NT2/D1 (cell line): ENCODE results near the gene ITGAE.

Experiments used
- DNase-seq: peaks from one replicate; pipeline ENCODE4 v3.0.0-alpha.2; 2011; ENCODE audit warnings: low read depth, low spot score
- H3K27me3 ChIP-seq: 2 replicates; pipeline ENCODE4 v1.6.0; 2011; ENCODE audit warnings: mild to moderate bottlenecking; ENCODE audit not compliant: insufficient read length, insufficient read depth
- H3K36me3 ChIP-seq: 2 replicates; pipeline ENCODE4 v1.6.1; 2011; ENCODE audit warnings: mild to moderate bottlenecking, low read length, mixed read lengths; ENCODE audit not compliant: insufficient read depth, insufficient read length
- H3K4me1 ChIP-seq: 2 replicates; pipeline ENCODE4 v1.5.1; 2011; ENCODE audit not compliant: insufficient read depth, insufficient read length
- H3K4me3 ChIP-seq: 2 replicates; pipeline ENCODE4 v1.5.1; 2011; ENCODE audit warnings: low read depth; ENCODE audit not compliant: insufficient read length
- H3K9ac ChIP-seq: 2 replicates; pipeline ENCODE4 v1.6.0; 2011; ENCODE audit warnings: low read depth; ENCODE audit not compliant: insufficient read length
- H3K9me3 ChIP-seq: 2 replicates; pipeline ENCODE4 v1.5.1; 2011; ENCODE audit warnings: mild to moderate bottlenecking, low read length; ENCODE audit not compliant: insufficient read depth
- SUZ12 ChIP-seq: IDR thresholded peaks from 2 replicates; pipeline ENCODE4 v1.6.1; 2011; ENCODE audit not compliant: insufficient read length, insufficient read depth; ENCODE audit errors: extremely low read depth
- YY1 ChIP-seq: IDR thresholded peaks from 2 replicates; pipeline ENCODE4 v1.6.1; 2011; ENCODE audit not compliant: insufficient read length, insufficient read depth
- ZNF274 ChIP-seq: IDR thresholded peaks from 2 replicates; pipeline ENCODE4 v1.6.1; 2011; ENCODE audit warnings: mild to moderate bottlenecking, low read depth, low read length

The ITGAE gene

DNA sequence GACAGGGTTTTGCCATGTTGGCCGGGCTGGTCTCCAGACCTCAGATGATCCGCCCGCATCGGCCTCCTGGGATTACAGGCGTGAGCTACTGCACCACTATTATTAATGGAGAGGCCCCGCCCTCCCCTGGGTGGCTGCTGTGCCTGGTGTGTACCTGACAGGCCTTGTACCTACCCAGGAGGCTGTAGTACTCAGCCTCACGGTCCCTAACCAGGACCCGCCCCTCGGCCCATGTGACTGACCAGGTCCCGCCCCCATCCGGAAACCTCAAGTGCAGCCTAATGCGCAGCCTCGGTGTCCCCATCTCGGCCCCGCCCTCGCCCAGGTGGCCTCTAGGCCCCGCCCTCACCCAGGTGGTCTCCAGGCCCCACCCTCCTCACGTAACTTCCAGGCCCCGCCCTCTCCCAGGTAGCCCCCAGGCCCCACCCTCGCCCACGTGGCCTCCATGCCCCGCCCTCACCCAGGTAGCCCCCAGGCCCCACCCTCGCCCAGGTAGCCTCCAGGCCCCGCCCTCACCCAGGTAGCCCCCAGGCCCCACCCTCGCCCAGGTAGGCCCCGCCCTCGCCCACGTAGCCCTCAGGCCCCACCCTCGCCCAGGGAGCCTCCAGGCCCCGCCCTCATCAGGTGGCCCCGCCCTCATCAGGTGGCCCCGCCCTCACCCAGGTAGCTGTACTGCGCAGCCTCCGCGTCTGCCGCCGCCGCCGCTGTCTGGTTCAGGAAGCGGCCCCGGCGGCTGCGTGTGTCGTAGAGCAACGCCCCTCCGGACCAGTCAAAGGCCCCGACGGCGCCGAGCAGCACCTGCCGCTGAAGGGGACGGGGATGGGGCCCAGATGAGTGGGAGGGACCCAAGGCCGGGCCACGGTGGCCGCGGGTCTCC lies 46.3 kb downstream of the ITGAE start:
- peaks cover 6% of the 10 kb centered on the region; the same call in 1 of the 2 replicates for H3K9me3 ChIP-seq
- no peaks in the 10 kb centered on the region for H3K27me3 ChIP-seq
- peak overlapping the region; percentile 61 for H3K9ac ChIP-seq
- peak; percentile 54 for DNase-seq
- peak overlapping the region; percentile 39 for H3K4me3 ChIP-seq
- no peak for TF ChIP-seq YY1
- no peak for TF ChIP-seq ZNF274
- no peak for TF ChIP-seq SUZ12
- no peaks in the 10 kb centered on the region for H3K4me1 ChIP-seq
- H3K36me3 ChIP-seq, result no peaks in the 10 kb centered on the region

DNA sequence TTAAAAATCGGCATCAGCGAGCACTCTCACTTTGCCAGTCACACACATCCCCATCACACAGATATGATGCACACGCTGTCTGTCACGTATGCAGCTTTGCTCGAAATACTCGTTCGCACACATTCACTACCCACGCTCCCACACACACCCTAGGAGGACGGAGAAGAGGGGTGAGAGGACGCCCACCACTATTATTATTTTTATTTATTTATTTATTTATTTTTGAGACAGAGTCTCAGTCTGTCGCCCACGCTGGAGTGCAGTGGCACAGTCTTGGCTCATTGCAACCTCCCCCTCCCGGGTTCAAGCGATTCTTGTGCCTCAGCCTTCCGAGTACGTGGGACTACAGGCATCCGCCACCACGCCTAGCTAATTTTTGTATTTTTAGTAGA lies 46.9 kb downstream of the ITGAE start:
- DNase-seq, result no peak
- no peaks in the 10 kb centered on the region for H3K27me3 ChIP-seq
- no peaks in the 10 kb centered on the region for H3K4me1 ChIP-seq
- H3K4me3 ChIP-seq, result no peak overlapping the region
- H3K36me3 ChIP-seq, result no peaks in the 10 kb centered on the region
- H3K9me3 ChIP-seq, result no peaks in the 10 kb centered on the region
- TF ChIP-seq YY1 (no peak), ZNF274 (no peak), SUZ12 (no peak)
- H3K9ac ChIP-seq, result no peak overlapping the region

DNA sequence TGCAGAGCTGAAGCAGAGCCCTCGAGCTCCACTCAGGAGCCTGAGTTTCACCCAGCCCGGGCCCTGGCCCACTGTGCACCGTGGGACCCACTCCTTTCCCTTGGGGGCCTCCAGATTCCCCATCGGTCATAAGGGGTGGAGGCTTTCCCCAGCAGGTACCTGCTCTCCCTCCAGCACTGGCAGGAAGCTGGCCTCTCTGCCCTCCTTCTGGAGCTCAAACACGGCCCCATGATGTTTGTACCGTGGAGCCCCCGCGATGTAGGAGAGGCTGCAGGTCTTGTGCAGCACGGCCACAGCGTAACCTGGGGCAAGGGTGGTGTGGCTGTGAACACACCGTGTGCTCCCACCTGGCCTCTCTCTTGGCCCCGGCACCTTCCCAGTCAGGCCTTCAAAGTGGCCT lies 47.4 kb downstream of the ITGAE start:
- TF ChIP-seq ZNF274, result no peak
- DNase-seq, result no peak
- Histone ChIP-seq H3K9ac (no peak overlapping the region), H3K36me3 (no peaks in the 10 kb centered on the region), H3K9me3 (no peaks in the 10 kb centered on the region), H3K4me3 (no peak overlapping the region), H3K4me1 (no peaks in the 10 kb centered on the region), H3K27me3 (no peaks in the 10 kb centered on the region)

DNA sequence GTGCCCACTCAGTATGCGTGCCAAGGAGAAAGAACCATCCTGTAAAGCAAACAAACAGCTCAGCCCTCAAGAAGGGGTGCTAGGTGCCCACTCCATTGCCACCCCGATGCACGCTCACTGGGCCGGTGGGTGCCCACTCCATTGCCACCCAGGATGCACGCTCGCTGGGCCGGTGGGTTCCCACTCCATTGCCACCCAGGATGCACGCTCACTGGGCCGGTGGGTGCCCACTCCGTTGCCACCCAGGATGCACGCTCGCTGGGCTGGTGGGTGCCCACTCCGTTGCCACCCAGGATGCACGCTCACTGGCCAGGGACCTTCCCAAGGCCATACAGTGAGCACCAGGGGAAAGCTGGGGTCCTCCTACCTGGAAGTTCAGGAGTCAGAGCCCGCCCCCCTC lies 49.2 kb downstream of the ITGAE start:
- H3K9me3 ChIP-seq, result no peaks in the 10 kb centered on the region
- TF ChIP-seq SUZ12 (no peak), ZNF274 (no peak), YY1 (no peak)
- no peaks in the 10 kb centered on the region for H3K4me1 ChIP-seq
- DNase-seq, result no peak
- H3K4me3 ChIP-seq, result no peak overlapping the region
- H3K36me3 ChIP-seq, result no peaks in the 10 kb centered on the region
- H3K27me3 ChIP-seq, result no peaks in the 10 kb centered on the region
- H3K9ac ChIP-seq, result no peak overlapping the region

DNA sequence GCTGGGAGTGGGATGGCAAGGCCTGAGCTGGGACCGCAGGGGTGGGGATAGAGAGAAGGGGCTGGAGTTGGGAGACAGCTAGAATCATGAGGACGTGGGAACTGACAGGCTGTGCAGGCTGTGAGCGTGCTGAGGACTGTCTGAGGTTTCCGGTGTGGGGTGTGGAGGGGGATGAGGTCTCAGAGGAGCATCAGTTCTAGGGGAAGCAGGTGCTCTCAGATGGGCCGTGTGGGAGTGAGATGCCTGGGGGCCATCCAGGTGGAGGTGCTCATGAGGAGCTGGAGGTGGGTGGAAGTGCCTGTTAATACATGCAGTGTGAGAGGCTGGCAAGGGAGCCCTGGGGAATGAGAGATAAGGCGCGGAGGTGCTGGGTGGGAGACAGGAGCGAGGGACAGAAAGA lies 50.1 kb downstream of the ITGAE start:
- no peaks in the 10 kb centered on the region for H3K27me3 ChIP-seq
- TF ChIP-seq ZNF274, result no peak
- TF ChIP-seq SUZ12, result no peak
- TF ChIP-seq YY1, result no peak
- H3K4me3 ChIP-seq, result no peak overlapping the region
- H3K9me3 ChIP-seq, result no peaks in the 10 kb centered on the region
- H3K4me1 ChIP-seq, result no peaks in the 10 kb centered on the region
- no peaks in the 10 kb centered on the region for H3K36me3 ChIP-seq
- H3K9ac ChIP-seq, result no peak overlapping the region
- DNase-seq, result no peak

DNA sequence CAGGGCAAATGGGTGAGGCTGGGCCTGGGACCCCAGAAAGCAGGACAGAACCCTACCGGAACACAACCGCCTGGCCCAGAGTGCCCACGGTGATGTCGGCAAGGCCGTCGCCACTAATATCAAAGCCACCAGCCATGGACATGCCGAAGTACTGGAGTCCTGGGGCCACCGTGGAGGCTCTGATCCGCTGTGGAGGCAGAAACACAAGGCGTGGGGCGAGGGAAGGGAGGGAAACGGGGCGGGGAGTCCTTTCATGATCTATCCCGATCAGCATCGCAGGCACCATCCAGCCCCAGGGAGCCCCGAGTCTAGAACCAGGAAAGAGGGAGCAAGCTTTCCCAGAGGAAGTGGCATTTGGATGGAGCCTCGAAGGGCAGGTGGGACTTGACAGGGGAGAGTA lies 50.7 kb downstream of the ITGAE start:
- no peak overlapping the region for H3K4me3 ChIP-seq
- TF ChIP-seq YY1 (no peak), SUZ12 (no peak), ZNF274 (no peak)

DNA sequence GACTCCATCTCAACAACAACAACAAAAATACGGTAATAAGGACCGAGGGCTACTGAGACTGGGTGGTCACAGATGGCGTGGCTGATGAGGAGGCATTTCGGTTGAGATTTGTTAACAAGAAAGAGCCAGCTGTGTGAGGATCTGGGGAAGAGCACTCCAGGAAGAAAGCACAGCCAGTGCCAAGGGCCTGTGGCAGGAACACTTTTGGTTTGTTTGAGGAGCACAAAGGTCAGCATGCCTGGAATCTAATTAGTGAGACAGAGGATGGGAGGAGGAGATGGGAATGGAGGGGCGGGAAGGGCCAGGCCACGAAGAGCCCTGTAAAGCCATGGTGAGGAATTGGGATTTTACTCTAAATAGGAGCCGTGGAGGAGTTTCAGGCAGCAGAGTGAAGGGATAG lies 52.4 kb downstream of the ITGAE start:
- H3K9me3 ChIP-seq, result no peaks in the 10 kb centered on the region
- H3K4me1 ChIP-seq, result no peaks in the 10 kb centered on the region
- no peak overlapping the region for H3K4me3 ChIP-seq
- no peaks in the 10 kb centered on the region for H3K36me3 ChIP-seq
- TF ChIP-seq YY1, result no peak
- no peak for TF ChIP-seq SUZ12
- no peak for TF ChIP-seq ZNF274
- no peaks in the 10 kb centered on the region for H3K27me3 ChIP-seq
- DNase-seq, result no peak
- H3K9ac ChIP-seq, result no peak overlapping the region

More for the DNA sequence above, 50.7 kb downstream of the ITGAE start:
- H3K27me3 ChIP-seq, result no peaks in the 10 kb centered on the region
- no peaks in the 10 kb centered on the region for H3K36me3 ChIP-seq
- H3K9me3 ChIP-seq, result no peaks in the 10 kb centered on the region
- no peaks in the 10 kb centered on the region for H3K4me1 ChIP-seq
- no peak overlapping the region for H3K9ac ChIP-seq
- DNase-seq, result no peak
